K562 (cell line): ENCODE measurements around the gene TEX261. TPM values are rescaled to one million over a fixed set of nuclear protein-coding genes. Genes with fewer than 3 reads are reported as not detected.

ENCODE experiments used
- ATAC-seq: fragments of 200-7000 bp; cut with Tn5 transposase; 3 replicates; pipeline ENCODE4 v1.9.1; 2020; ENCODE audit warnings: moderate library complexity
- BruUV-seq: library from RNA; stranded (reverse); fragments of 400-500 nt; replicated peaks from 2 replicates; lab custom pipeline; 2021; lab: Mats Ljungman, UMichigan
- CTCF ChIA-PET: fragments of 300-600 bp; formaldehyde crosslinking; extraction: SDS; loops from one replicate; lab custom pipeline; 2021; ENCODE audit warnings: low intra/inter-chr PET ratio; lab: Yijun Ruan, JAX
- POLR2A ChIA-PET: fragments of 300-600, 350-650 bp; sonication (Branson Sonifier 250); formaldehyde crosslinking; extraction: SDS; loops from one replicate; lab custom pipeline; 2021; ENCODE audit warnings: antibody characterized with exemption, inconsistent platforms; lab: Yijun Ruan, JAX
- DNase-seq, 4 experiments: peaks; one replicate each; pipeline versions ENCODE4 v3.0.0 to v3.0.0-alpha.2; 2011 to 2018; ENCODE audit warnings: low spot score in 3 of 4, mixed read lengths in 3 of 4; ENCODE audit errors: extremely low read depth in 1 of 4
- FAIRE-seq: peaks from 2 replicates; lab custom pipeline; 2011; peaks lifted over from hg19 to GRCh38; lab: Jason Lieb, UNC
- H2AFZ ChIP-seq: 2 replicates; pipeline ENCODE4 v1.6.0; 2011; ENCODE audit warnings: low read depth, low read length, control low read depth, inconsistent platforms
- H3K27ac ChIP-seq: fragments of 200-600 bp; 3 replicates; pipeline ENCODE4 v1.8.0; 2011; ENCODE audit warnings: low read depth, mild to moderate bottlenecking, control low read depth, inconsistent platforms, low read length, moderate library complexity, mixed read lengths; ENCODE audit errors: extremely low read depth
- H3K27me3 ChIP-seq, 2 experiments: fragments of 300-600 bp in 1 of 2; 2 replicates in 1 of 2; 3 replicates in 1 of 2; pipeline versions ENCODE4 v1.6.0 to v1.8.0; 2011; ENCODE audit warnings: inconsistent platforms in 2 of 2, low read length in 2 of 2, mild to moderate bottlenecking in 1 of 2, mixed read lengths in 1 of 2, moderate library complexity in 1 of 2; ENCODE audit not compliant: control insufficient read depth in 2 of 2, insufficient read depth in 2 of 2
- H3K36me3 ChIP-seq: fragments of 300-600 bp; 3 replicates; pipeline ENCODE4 v1.8.0; 2011; ENCODE audit warnings: mild to moderate bottlenecking, low read length, inconsistent platforms; ENCODE audit not compliant: control insufficient read depth, insufficient read depth
- H3K4me1 ChIP-seq, 2 experiments: fragments of 200-600 bp in 1 of 2; replicated peaks in 1 of 2; 2 replicates in 1 of 2; 3 replicates in 1 of 2; pipeline versions ENCODE4 v1.5.1 to v1.8.0; 2011; ENCODE audit warnings: inconsistent platforms in 2 of 2, low read length in 2 of 2, mild to moderate bottlenecking in 1 of 2, mixed read lengths in 1 of 2, moderate library complexity in 1 of 2; ENCODE audit not compliant: control insufficient read depth in 2 of 2, insufficient read depth in 2 of 2
- H3K4me2 ChIP-seq: 2 replicates; pipeline ENCODE4 v1.6.1; 2011; ENCODE audit warnings: low read length, control low read depth, inconsistent platforms, mixed read lengths; ENCODE audit not compliant: insufficient read depth
- H3K4me3 ChIP-seq: fragments of 200-600 bp; sonication (generic), shearing (Covaris generic); 2 replicates; pipeline ENCODE4 v1.5.1; 2016; ENCODE audit warnings: control low read depth, inconsistent platforms
- H3K79me2 ChIP-seq: fragments of 200-600 bp; 3 replicates; pipeline ENCODE4 v1.8.0; 2011; ENCODE audit warnings: low read length, inconsistent platforms; ENCODE audit not compliant: control insufficient read depth, insufficient read depth
- H3K9ac ChIP-seq, 2 experiments: 2 replicates each; pipeline versions ENCODE4 v1.6.0 to v1.6.1; 2011; ENCODE audit warnings: low read depth in 2 of 2, low read length in 2 of 2, control low read depth in 1 of 2, inconsistent platforms in 1 of 2, mild to moderate bottlenecking in 1 of 2, mixed read lengths in 1 of 2; ENCODE audit not compliant: insufficient read depth in 1 of 2
- H3K9me1 ChIP-seq: one replicate; pipeline ENCODE4 v1.6.0; 2011; ENCODE audit warnings: inconsistent platforms, mild to moderate bottlenecking, low read length, moderate library complexity; ENCODE audit not compliant: control insufficient read depth, insufficient read depth
- H3K9me3 ChIP-seq: replicated peaks from 2 replicates; pipeline ENCODE4 v1.5.1; 2011; ENCODE audit warnings: low read depth, low read length, inconsistent platforms; ENCODE audit not compliant: control insufficient read depth, insufficient read depth
- H4K20me1 ChIP-seq: replicated peaks from 2 replicates; pipeline ENCODE4 v1.6.1; 2011; ENCODE audit warnings: low read length, inconsistent platforms, mixed read lengths; ENCODE audit not compliant: control insufficient read depth, insufficient read depth
- CHD4 ChIP-seq: fragments of 200-600 bp; sonication (generic); IDR thresholded peaks from 3 replicates; pipeline ENCODE4 v1.6.1; 2012; ENCODE audit warnings: low read depth, mild to moderate bottlenecking, mixed read lengths, low read length, inconsistent platforms; ENCODE audit not compliant: insufficient read depth, insufficient replicate concordance, poor library complexity, severe bottlenecking
- FOXP1 ChIP-seq: sonication (generic); formaldehyde crosslinking; IDR thresholded peaks from 2 replicates; pipeline ENCODE4 v1.8.0; 2022; ENCODE audit warnings: mild to moderate bottlenecking, missing genetic modification reagents
- GATA2 ChIP-seq: sonication (generic); formaldehyde crosslinking; IDR thresholded peaks from 2 replicates; pipeline ENCODE4 v1.4.0; 2020; ENCODE audit warnings: mild to moderate bottlenecking, missing genetic modification reagents
- HIVEP1 ChIP-seq: fragments of 250-450 bp; sonication (Bioruptor Pico); IDR thresholded peaks from 2 replicates; pipeline ENCODE4 v1.4.0; 2020; ENCODE audit warnings: mild to moderate bottlenecking
- SIRT6 ChIP-seq: IDR thresholded peaks from one replicate; pipeline ENCODE4 v1.6.1; 2012; ENCODE audit warnings: low read depth, mild to moderate bottlenecking, control low read depth, inconsistent platforms, low read length, moderate library complexity
- U2AF2 ChIP-seq: fragments of 200-400 bp; formaldehyde crosslinking; optimal IDR thresholded peaks from 2 replicates; pipeline ENCODE3; 2017; ENCODE audit warnings: low read depth, mild to moderate bottlenecking, low read length
- ZKSCAN8 ChIP-seq: fragments of 200-800 bp; sonication (Bioruptor generic); IDR thresholded peaks from 2 replicates; pipeline ENCODE4 v1.6.1; 2016; ENCODE audit warnings: missing genetic modification characterization, missing compliant biosample characterization
- ZNF143 ChIP-seq: sonication (generic); formaldehyde crosslinking; IDR thresholded peaks from 2 replicates; pipeline ENCODE4 v1.9.0; 2022; ENCODE audit warnings: mild to moderate bottlenecking, missing genetic modification reagents
- ZNF282 ChIP-seq: sonication (generic); formaldehyde crosslinking; IDR thresholded peaks from 2 replicates; pipeline ENCODE4 v1.8.1; 2023; ENCODE audit warnings: missing genetic modification reagents
- WGBS: fragments of 100-300 bp; shearing (Covaris generic); methylation state at CpG from one replicate; pipeline ENCODE4 v1.1.6; 2016; ENCODE audit warnings: low coverage, mixed read lengths; ENCODE audit not compliant: insufficient coverage; ENCODE audit errors: missing lambda C conversion rate; 5-methylcytosine and 5-hydroxymethylcytosine counted together
- in situ Hi-C: fragments of 300-500 bp; cut with MboI; formaldehyde crosslinking; loops from 4 replicates; pipeline ENCODE4 v1.15.0; 2018; ENCODE audit warnings: inconsistent platforms, mixed read lengths
- intact Hi-C: fragments of 100-400 bp; cut with micrococcal nuclease; formaldehyde crosslinking; loops from 2 replicates; pipeline ENCODE4 v1.14.2; 2022
- polyA plus RNA-seq, 8 experiments: library from polyadenylated mRNA; depleted of rRNA in 4 of 8; stranded (reverse) in 5 of 8; unstranded in 3 of 8; fragments of >200 nt; fragmentation: Nextera tagmentation in 2 of 8; fragmentation: Illumina TruSeq in 1 of 8; extraction: Ambion mirVana in 2 of 8; extraction: Trizol in 1 of 8; gene quantifications; 2 replicates each; pipeline versions ENCODE4 v1.2.1 to v1.2.3, GENCODE V29; 2011 to 2014; ENCODE audit warnings: inconsistent platforms in 1 of 8, missing spikeins in 1 of 8
- total RNA-seq, 7 experiments: library from RNA; depleted of rRNA in 6 of 7; stranded (reverse); fragments of >200 nt in 6 of 7; fragmentation: Illumina TruSeq in 2 of 7; extraction: Trizol in 2 of 7; gene quantifications; 2 replicates each; pipeline versions ENCODE4 v1.2.1 to v1.2.3, GENCODE V29; 2011 to 2021; ENCODE audit warnings: low replicate concordance in 1 of 7

Gene TEX261
- total and polyA plus RNA-seq, 9 of the 15 experiments (the other 6 are each of a cell fraction or from before 2014, with no cell fraction given): 11.9 to 110 (median 51.9) TPM

DNA sequence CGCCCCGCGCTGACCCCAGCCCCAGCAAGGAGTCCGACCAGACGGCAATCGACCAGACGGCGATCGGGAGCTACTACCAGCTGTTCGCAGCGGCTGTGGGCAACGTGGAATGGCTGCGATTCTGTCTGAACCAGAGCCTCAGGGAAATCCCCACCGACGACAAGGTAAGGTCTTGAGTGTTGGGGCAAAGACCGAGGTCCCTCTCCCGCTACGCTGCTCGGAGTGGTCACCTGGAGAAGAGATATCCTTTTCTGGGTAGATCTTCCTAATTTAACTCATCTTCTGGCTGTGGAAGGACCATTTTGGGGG is 15.5 kb downstream of the TEX261 start:
- Histone ChIP-seq H3K9me3 (no peaks in the 10 kb centered on the region), H3K4me1 (peaks cover 6 to 19% of the 10 kb centered on the region in 2 experiments; a peak in 4 of 5 replicates), H3K36me3 (no peaks in the 10 kb centered on the region), H3K27me3 (no peaks in the 10 kb centered on the region), H4K20me1 (0 out of 2 replicates have a peak, but pooled peaks cover 2% of the 10 kb centered on the region), H3K4me3 (no peak overlapping the region), H3K4me2 (no peak overlapping the region), H3K27ac (no peak overlapping the region), H3K9me1 (no peaks in the 10 kb centered on the region), H2AFZ (no peak overlapping the region), H3K79me2 (no peaks in the 10 kb centered on the region), H3K9ac (no peak overlapping the region)
- in situ Hi-C loops (no loop called here), intact Hi-C loops (no loop called here)
- WGBS: 85% methylated on average over 6 of the region's 19 CpGs
- no peak for DNase-seq
- no peak for TF ChIP-seq HIVEP1 (CRISPR knock-in tag)
- no peak for TF ChIP-seq SIRT6
- no peak for TF ChIP-seq FOXP1 (CRISPR knock-in tag)
- no peak for TF ChIP-seq ZNF143 (CRISPR knock-in tag)
- TF ChIP-seq ZNF282: no peak
- no peak for TF ChIP-seq U2AF2
- no peak for TF ChIP-seq CHD4
- TF ChIP-seq GATA2 (CRISPR knock-in tag): no peak
- TF ChIP-seq ZKSCAN8 (CRISPR knock-in tag): no peak
- no TSS peak for BruUV-seq
- no peak for FAIRE-seq
- ATAC-seq: no peak
- POLR2A ChIA-PET: no interaction called here
- CTCF ChIA-PET: no interaction called here
